Natural killer cell treated with Interleukin-12 subunit alpha and Interleukin-12 subunit beta and Interleukin-15 and Interleukin-18, amount 100 ng/mL, for 72 hours (primary cell): Measurements from ENCODE around the gene CDH11. TPM values are rescaled to one million over a fixed set of nuclear protein-coding genes. Genes with fewer than 3 reads are reported as not detected.

Experiments used
- ATAC-seq, 2 donors: fragments of 150-1000 bp; cut with Tn5 transposase in 1 of 2; sonication (Bioruptor Pico), chemical (Tn5 transposase) in 1 of 2; 2 replicates each; pipeline ENCODE4 v1.10.0; 2021
- DNase-seq: peaks from one replicate; pipeline ENCODE4 v3.0.0; 2022; ENCODE audit warnings: low spot score
- H3K27ac Mint-ChIP-seq, 2 donors: 1 replicate in 1 of 2; 2 replicates in 1 of 2; pipeline ENCODE4 v1.8.0; 2022; ENCODE audit warnings: mixed read lengths in 2 of 2, mild to moderate bottlenecking in 1 of 2, moderate library complexity in 1 of 2
- H3K27me3 Mint-ChIP-seq, 2 donors: 1 replicate in 1 of 2; 2 replicates in 1 of 2; pipeline ENCODE4 v1.8.0; 2022; ENCODE audit warnings: mixed read lengths in 2 of 2
- H3K36me3 Mint-ChIP-seq: one replicate; pipeline ENCODE4 v1.8.0; 2022; ENCODE audit warnings: mixed read lengths
- H3K4me1 Mint-ChIP-seq, 2 donors: 1 replicate in 1 of 2; 2 replicates in 1 of 2; pipeline ENCODE4 v1.8.0; 2022; ENCODE audit warnings: low read depth in 2 of 2, mixed read lengths in 2 of 2, mild to moderate bottlenecking in 1 of 2
- H3K4me3 Mint-ChIP-seq: one replicate; pipeline ENCODE4 v1.8.0; 2022; ENCODE audit warnings: mixed read lengths
- H3K9me3 Mint-ChIP-seq: 2 replicates; pipeline ENCODE4 v1.8.0; 2022; ENCODE audit warnings: mixed read lengths
- total RNA-seq, 2 donors: library from RNA; stranded (reverse); gene quantifications; one replicate each; pipeline ENCODE4 v1.2.3, GENCODE V29; 2022

The CDH11 gene
- total RNA-seq, 2 donors from 2014 or later, result not detected

DNA sequence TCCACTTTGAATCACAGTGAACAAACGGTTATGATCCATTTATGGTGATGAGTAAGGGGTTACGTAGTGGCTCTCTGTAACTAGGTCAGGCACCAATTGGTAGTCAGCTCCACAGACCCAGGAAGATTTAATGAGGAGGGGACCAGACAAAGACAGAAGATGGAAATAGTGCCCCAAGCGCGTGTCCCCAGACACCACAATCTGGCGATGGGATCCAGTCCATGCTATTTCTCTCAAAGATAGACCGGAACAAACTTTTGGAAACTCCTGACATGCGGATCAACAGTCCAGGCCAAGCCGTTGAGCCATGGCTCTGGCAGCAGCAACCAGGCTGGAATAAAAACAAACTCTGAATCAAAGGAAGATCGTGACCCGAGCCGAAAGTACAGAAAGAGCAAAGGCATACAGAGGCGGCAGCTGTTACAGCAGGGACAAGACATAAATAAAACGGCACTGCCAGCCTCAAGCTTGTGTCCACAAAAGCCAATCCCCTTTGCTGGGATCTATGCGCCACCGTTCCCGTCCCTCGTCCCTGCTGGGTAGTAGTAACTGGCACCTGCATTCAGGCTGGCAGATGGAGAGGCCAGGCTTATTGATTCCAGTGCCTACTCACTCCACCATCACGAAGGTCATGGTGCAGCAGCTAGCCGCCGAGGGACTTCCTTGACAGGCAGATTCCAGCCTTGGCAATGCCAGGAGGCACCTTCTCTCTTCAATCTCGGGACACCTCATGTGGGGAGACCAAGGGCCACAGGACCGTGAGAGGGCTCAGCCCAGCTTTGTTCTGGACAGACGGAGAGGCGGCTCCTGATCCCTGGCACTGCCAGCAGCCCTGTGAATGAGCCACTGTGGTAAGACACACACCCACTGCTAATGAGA lies 50.2 kb downstream of the CDH11 start:
- DNase-seq (no peak), ATAC-seq (no peak)
- no peaks in the 10 kb centered on the region for H3K4me1 Mint-ChIP-seq
- no peak overlapping the region for H3K27ac Mint-ChIP-seq
- H3K4me3 Mint-ChIP-seq, result no peak overlapping the region
- H3K27me3 Mint-ChIP-seq, result no peaks in the 10 kb centered on the region
- no peaks in the 10 kb centered on the region for H3K36me3 Mint-ChIP-seq
- peaks cover 8% of the 10 kb centered on the region for H3K9me3 Mint-ChIP-seq

DNA sequence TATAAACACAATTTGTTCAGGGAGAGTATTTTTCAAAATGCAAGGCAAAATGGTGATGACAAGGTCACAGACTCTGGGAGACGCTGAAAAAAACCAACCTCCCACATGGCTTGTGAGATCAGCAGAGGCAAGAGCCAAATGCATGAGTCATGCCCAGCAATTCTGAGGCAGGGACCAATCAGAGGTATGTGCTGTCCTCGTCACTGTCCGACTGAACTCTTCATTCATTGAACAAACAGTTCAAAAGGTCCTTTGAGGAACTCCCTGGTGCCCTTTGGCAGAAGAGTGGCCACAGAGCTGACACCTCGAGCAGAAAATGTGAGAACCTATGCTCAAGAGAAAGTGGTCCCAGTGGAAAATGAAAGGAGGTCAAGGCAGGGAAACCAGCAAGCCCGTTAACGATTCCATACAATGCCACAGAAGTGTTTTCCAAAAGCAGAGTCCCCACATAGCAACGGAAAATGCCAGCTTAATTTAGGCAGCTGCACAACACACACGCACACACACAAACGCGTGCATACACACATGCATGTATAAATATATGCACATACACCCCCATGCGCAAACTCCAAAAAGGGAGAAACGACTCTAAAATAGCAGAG lies 50.9 kb downstream of the CDH11 start:
- H3K27ac Mint-ChIP-seq, result no peak overlapping the region
- no peaks in the 10 kb centered on the region for H3K36me3 Mint-ChIP-seq
- H3K27me3 Mint-ChIP-seq, result no peaks in the 10 kb centered on the region
- no peak overlapping the region for H3K4me3 Mint-ChIP-seq
- DNase-seq (no peak), ATAC-seq (no peak)
- H3K9me3 Mint-ChIP-seq, result peaks cover 8% of the 10 kb centered on the region
- H3K4me1 Mint-ChIP-seq, result no peaks in the 10 kb centered on the region

DNA sequence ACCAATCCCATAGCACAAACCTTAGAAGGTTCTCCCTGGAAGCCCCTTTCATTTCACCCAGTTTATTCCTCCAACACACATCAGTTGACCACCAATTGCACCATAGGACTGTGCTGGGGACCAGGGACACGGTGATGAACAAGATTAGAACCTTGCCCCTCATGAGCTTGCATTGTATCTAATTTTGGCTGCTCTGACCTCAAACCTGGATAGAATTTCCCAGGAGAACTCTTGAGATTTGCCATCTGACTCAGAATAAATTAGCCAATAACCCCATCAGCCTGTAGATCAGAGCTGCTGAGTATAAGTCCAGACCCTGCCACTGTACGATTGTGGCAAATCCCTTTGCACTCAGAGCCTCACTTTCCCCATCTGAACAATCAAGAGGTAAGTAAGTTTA lies 52.1 kb downstream of the CDH11 start:
- H3K4me1 Mint-ChIP-seq, result no peaks in the 10 kb centered on the region
- no peak overlapping the region for H3K27ac Mint-ChIP-seq

DNA sequence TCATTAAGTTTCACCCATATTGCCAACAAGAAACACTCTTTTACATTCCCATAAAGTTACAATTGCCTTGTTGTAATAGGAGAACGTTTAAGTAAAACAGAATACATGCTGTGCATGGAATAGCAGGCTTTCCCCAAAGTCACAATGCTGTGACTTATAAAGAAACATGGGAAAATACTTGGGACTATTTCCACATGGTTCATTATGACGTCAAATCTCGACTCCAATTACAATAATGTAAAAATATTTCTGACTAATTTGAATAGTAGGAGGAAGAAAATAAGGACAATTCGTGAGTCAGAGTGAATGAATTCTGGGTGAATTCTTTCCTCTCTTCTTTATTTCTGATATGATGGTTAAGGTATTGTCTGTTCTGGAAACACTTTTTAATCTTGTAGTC lies 52.8 kb downstream of the CDH11 start:
- Mint-ChIP-seq H3K9me3 (peaks cover 8% of the 10 kb centered on the region), H3K27ac (no peak overlapping the region), H3K4me1 (no peaks in the 10 kb centered on the region), H3K36me3 (no peaks in the 10 kb centered on the region), H3K4me3 (no peak overlapping the region), H3K27me3 (no peaks in the 10 kb centered on the region)
- no peak for DNase-seq
- ATAC-seq, result no peak

More for the DNA sequence above, 52.1 kb downstream of the CDH11 start:
- Mint-ChIP-seq H3K4me3 (no peak overlapping the region), H3K27me3 (no peaks in the 10 kb centered on the region), H3K36me3 (no peaks in the 10 kb centered on the region), H3K9me3 (peaks cover 8% of the 10 kb centered on the region)
- no peak for ATAC-seq
- DNase-seq, result no peak

DNA sequence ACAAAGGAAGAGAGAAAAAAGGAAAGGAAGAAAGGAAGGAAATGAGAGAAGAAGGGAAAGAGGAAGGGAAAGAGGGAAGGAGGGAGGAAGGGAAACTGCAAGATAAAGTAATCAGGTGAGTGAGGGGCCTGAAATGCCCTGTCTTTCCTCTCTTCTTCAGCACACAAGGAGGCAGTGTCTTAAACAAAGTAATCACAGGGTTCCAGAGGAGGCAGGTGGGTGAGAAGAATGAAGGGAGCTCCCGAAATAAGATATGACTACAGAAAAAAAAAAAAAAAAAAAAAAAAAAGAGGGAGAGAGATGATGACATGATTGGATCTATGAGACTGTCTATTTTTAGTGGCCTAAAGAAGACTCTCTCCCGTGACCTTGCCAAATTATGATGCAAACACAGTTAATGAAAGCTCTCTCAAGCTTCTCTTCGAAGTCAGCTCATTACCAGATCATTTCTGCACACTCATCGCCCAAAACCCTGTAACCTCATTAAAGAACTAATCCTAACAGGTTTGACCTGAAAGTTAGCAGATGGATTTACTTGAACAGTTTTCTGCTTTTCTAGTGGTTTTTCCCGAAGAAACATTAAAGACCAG lies 53.6 kb downstream of the CDH11 start:
- Mint-ChIP-seq H3K27me3 (no peaks in the 10 kb centered on the region), H3K27ac (no peak overlapping the region), H3K4me3 (no peak overlapping the region), H3K9me3 (peaks cover 8% of the 10 kb centered on the region), H3K4me1 (no peaks in the 10 kb centered on the region), H3K36me3 (no peaks in the 10 kb centered on the region)
- DNase-seq, result no peak
- no peak for ATAC-seq

DNA sequence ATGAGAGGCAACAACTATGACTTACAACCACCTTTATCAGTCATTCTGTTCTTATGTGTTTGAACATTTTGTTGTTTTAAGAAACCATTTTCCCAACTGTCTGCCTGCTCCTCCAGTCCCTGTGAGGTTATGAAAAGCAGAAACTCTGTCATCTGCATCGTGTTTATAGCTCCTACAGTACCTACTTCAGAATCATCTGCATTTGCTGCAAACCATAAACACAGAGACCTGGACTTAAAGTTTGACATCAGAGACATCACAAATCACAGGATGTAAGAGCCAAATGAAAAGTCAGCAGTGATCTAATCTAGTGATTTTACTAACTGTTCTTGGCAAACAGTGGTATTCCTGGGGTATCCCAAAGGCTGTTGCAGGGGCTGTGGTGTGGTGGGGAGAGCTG lies 55.2 kb downstream of the CDH11 start:
- no peak for DNase-seq
- Mint-ChIP-seq H3K27me3 (no peaks in the 10 kb centered on the region), H3K4me3 (no peak overlapping the region), H3K27ac (no peak overlapping the region), H3K4me1 (no peaks in the 10 kb centered on the region), H3K36me3 (no peaks in the 10 kb centered on the region), H3K9me3 (peaks cover 8% of the 10 kb centered on the region)
- ATAC-seq, result no peak

DNA sequence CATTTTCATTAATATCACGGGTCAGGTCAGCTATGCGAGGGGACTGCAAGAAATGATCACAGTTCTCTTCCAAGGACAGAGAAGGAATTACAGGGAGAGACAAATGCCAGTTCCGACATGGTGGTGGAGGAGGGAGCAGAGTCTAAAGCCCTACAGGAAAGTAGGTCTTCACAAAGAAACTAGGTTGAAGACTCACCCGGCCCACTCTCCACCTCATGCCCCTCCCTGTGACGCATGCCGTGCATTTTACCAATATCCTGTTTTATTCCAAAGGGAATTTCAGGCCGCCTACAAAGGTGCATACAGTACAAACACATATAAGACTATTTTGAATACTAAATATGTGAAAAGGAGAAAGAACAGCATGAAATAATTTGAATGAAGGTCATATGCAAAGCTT lies 56.8 kb downstream of the CDH11 start:
- Mint-ChIP-seq H3K4me3 (no peak overlapping the region), H3K9me3 (peaks cover 4% of the 10 kb centered on the region), H3K4me1 (no peaks in the 10 kb centered on the region), H3K27ac (no peak overlapping the region), H3K27me3 (peaks cover 0 to under 1% of the 10 kb centered on the region in 2 donors), H3K36me3 (no peaks in the 10 kb centered on the region)
- DNase-seq (no peak), ATAC-seq (no peak)

DNA sequence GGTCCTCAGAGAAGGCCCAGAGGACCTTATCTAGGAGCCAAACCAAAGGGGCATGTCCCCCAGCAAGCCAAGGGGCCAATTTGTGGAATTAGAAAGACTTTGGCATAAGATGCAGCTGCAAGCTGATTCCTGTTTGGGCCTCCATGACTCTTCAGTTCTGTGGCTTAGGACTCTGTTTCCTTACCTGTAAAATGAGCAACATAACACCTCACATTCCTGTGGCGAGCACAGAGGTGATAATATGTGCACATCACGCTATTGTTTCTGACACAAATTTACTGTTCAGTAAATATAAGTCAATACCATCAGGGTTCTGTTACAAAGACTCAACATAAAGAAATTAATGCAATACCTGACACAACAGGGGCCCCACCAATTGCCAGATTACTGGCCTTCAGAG lies 57.7 kb downstream of the CDH11 start:
- Mint-ChIP-seq H3K9me3 (peaks cover 6% of the 10 kb centered on the region), H3K4me3 (no peak overlapping the region), H3K36me3 (no peaks in the 10 kb centered on the region), H3K4me1 (no peaks in the 10 kb centered on the region), H3K27ac (no peak overlapping the region), H3K27me3 (peaks cover 0 to 4% of the 10 kb centered on the region in 2 donors)
- DNase-seq (no peak), ATAC-seq (no peak)

DNA sequence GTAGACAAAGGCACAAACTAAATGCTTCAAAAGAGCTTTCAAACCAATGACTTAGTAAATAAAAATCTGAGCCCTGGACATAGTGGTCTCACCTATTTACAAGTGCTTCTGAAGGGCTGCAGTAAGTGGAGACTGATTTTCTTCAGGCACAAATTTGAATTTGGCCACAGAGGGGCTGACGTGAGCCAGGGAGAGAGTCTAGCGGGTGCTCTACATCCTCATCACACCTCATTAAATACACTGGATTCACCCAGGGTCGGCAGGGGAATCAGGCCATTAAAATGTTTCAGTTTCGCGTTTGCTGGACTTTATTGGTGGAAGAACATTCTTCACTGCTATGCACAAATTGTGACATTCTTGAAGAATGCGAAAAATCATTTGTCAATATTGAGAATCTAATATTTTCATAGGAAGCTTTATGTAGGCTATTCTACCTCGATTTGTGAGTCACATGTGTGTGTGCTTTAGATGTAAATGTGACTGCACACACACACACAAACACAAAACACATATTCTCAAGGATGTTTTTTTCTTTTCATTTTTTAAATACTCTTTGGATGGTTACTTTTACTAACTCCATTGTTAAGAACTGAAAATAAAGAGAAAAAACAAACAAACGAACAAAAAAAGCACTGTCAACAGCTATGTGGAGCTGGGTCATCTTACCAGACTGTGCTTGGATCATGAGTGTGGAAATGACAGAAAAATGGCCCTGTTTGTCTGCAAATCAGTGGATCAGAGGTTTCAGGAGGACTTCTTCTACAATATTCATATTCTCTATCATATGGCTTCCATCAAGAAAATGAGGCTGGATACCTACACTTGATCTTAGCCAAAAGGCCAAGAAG lies 58.9 kb downstream of the CDH11 start:
- no peak for ATAC-seq
- no peak for DNase-seq
- no peaks in the 10 kb centered on the region for H3K4me1 Mint-ChIP-seq
- no peak overlapping the region for H3K27ac Mint-ChIP-seq
- peaks cover 0 to 4% of the 10 kb centered on the region in 2 donors for H3K27me3 Mint-ChIP-seq
- H3K4me3 Mint-ChIP-seq, result no peak overlapping the region
- no peaks in the 10 kb centered on the region for H3K36me3 Mint-ChIP-seq
- H3K9me3 Mint-ChIP-seq, result peaks cover 6% of the 10 kb centered on the region

DNA sequence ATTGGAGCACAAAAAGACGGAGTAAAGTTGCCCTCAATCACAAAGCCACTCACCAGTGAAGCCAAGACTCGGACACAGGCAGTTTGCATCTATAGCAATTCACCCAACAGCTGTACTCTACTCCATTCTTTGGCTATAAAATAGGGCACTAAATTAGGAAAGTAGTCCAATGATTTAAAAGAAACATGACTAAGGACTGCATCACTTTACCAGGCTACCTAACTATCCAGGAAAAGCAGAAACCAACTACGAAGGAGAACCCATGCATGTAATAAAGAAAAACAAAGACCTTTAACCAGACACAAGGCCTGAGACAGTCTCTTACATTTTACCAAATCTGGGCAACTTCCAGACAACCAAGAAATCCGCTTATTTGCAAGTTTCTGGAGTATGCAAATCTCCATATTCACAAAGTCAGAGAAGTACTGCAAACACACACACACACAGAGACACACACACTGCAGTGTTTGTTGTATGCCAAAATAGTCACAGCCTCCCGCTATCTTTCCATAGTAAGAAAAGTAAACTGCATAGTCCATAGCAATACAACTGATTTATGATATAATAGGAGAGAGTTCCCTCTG lies 59.8 kb downstream of the CDH11 start:
- Mint-ChIP-seq H3K4me3 (no peak overlapping the region), H3K4me1 (no peaks in the 10 kb centered on the region), H3K36me3 (no peaks in the 10 kb centered on the region), H3K27ac (no peak overlapping the region), H3K27me3 (peaks cover 0 to 4% of the 10 kb centered on the region in 2 donors), H3K9me3 (peaks cover 7% of the 10 kb centered on the region)
- DNase-seq (no peak), ATAC-seq (no peak)

DNA sequence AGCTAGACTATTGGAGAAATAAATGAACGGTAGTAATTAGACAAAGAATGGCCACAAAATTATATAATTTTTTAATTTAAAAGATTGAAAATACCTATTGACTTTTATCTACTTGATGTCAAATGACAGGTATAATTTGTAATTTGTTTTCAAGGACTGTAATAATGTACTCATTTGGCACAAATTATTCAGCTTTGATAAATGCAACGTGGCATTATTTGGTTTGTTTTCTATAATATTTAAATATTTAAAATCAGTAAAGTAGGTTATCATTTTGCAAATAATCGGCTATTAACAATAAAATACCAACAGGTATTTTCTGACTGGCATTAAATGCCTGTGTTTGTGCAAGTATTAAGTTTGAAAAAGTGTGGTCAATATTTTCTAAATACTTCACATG lies 60.6 kb downstream of the CDH11 start:
- Mint-ChIP-seq H3K27ac (no peak overlapping the region), H3K4me3 (no peak overlapping the region), H3K9me3 (peaks cover 5% of the 10 kb centered on the region), H3K36me3 (no peaks in the 10 kb centered on the region), H3K4me1 (no peaks in the 10 kb centered on the region), H3K27me3 (peaks cover 0 to 4% of the 10 kb centered on the region in 2 donors)
- DNase-seq (no peak), ATAC-seq (no peak)

DNA sequence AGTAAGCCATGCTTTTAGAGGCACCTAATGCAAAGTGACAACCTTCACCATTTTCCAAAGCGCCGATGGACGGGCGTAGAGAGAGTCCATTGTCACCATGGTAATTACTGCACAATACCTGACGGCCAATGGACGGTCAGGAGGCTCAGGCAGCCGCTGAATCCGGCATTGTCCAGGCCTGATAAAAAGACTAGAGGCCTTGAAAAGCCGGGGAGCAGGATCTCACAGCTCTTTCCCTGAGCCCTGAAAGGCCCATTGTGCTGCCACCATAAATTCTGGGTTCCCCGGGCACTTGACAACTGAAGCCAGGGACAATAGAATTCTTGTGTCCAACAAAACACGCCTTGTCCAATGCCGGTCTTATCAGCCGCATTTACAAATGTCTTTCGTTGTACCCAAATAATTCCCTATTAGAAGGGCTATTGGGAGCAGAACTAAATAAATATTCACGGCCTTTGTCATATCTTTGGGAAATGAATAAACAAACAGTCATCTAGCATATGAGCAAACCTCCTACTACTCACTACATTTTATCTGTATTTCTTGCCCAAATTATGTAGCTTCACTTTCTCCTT lies 62.4 kb downstream of the CDH11 start:
- no peaks in the 10 kb centered on the region for H3K4me1 Mint-ChIP-seq
- H3K4me3 Mint-ChIP-seq, result no peak overlapping the region
- H3K27me3 Mint-ChIP-seq, result peaks cover 0 to 4% of the 10 kb centered on the region in 2 donors
- H3K36me3 Mint-ChIP-seq, result no peaks in the 10 kb centered on the region
- ATAC-seq, result no peak
- H3K9me3 Mint-ChIP-seq, result peaks cover 12% of the 10 kb centered on the region
- no peak for DNase-seq
- no peak overlapping the region for H3K27ac Mint-ChIP-seq

DNA sequence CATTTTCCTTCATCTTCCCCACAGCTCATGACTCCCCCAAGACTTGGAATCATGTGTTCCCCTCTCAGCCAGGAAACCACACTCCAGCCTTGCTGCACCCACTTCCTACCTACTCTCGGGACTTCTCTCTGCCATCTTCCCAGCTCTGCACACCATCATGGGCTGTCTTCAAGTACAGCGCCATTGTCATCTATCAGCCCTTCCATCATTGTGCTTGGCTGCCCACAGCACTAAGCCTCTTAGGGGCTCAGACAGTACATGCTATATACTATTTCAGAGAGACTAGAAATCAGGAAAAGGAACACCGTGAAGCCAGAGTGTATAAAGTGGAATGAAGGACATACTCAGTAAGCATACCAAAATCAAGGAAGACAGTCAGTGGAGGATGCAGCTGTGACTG lies 64.7 kb downstream of the CDH11 start:
- peaks cover 21% of the 10 kb centered on the region for H3K9me3 Mint-ChIP-seq
- ATAC-seq, result no peak
- no peak for DNase-seq
- H3K27me3 Mint-ChIP-seq, result peaks cover 0 to 4% of the 10 kb centered on the region in 2 donors
- no peaks in the 10 kb centered on the region for H3K4me1 Mint-ChIP-seq
- no peak overlapping the region for H3K27ac Mint-ChIP-seq
- H3K36me3 Mint-ChIP-seq, result no peaks in the 10 kb centered on the region
- H3K4me3 Mint-ChIP-seq, result no peak overlapping the region
